Kidney (tissue), 22 donors: ENCODE data around the gene OR9I1. TPM values are rescaled to one million over a fixed set of nuclear protein-coding genes. Genes with fewer than 3 reads are reported as not detected.

Experiments
- DNase-seq, 5 donors: peaks; one replicate each; pipeline ENCODE4 v3.0.0-alpha.2; 2013 to 2020
- FAIRE-seq: peaks from 2 replicates; lab custom pipeline; 2012; peaks lifted over from hg19 to GRCh38; lab: Jason Lieb, UNC
- H3K27ac ChIP-seq, 2 donors: one replicate each; pipeline ENCODE4 v1.7.0; 2013; ENCODE audit warnings: low read depth in 2 of 2, low read length in 2 of 2, inconsistent platforms in 1 of 2
- H3K27me3 ChIP-seq: one replicate; pipeline ENCODE4 v1.7.1; 2013; ENCODE audit warnings: low read length, inconsistent platforms; ENCODE audit not compliant: control insufficient read depth, insufficient read depth
- H3K36me3 ChIP-seq, 3 donors: one replicate each; pipeline versions ENCODE4 v1.7.0 to v1.7.1; 2013; ENCODE audit warnings: low read length in 3 of 3, control low read depth in 1 of 3, inconsistent platforms in 1 of 3; ENCODE audit not compliant: insufficient read depth in 3 of 3, control insufficient read depth in 2 of 3
- H3K4me1 ChIP-seq, 3 donors: one replicate each; pipeline versions ENCODE4 v1.7.0 to v1.7.1; 2013; ENCODE audit warnings: low read length in 3 of 3, inconsistent platforms in 1 of 3, low read depth in 1 of 3; ENCODE audit not compliant: control insufficient read depth in 2 of 3, insufficient read depth in 2 of 3
- H3K4me3 ChIP-seq, 3 donors: one replicate each; pipeline versions ENCODE4 v1.7.0 to v1.8.1; 2013; ENCODE audit warnings: low read length in 3 of 3, control low read depth in 1 of 3, inconsistent platforms in 1 of 3
- H3K9ac ChIP-seq, 3 donors: one replicate each; pipeline versions ENCODE4 v1.7.0 to v1.7.1; 2013; ENCODE audit warnings: low read length in 3 of 3, control low read depth in 1 of 3, inconsistent platforms in 1 of 3
- H3K9me3 ChIP-seq, 3 donors: one replicate each; pipeline versions ENCODE4 v1.7.0 to v1.7.1; 2013; ENCODE audit warnings: low read length in 3 of 3, control low read depth in 1 of 3, inconsistent platforms in 1 of 3; ENCODE audit not compliant: control insufficient read depth in 2 of 3, insufficient read depth in 1 of 3
- intact Hi-C: fragments of 100-400 bp; cut with DNase I; formaldehyde crosslinking; loops from one replicate; pipeline ENCODE4 v1.11.1; 2022
- long read RNA-seq, 10 donors: library from polyadenylated mRNA in 1 of 10; unstranded in 1 of 10; transcript quantifications; one replicate each; pipeline ENCODE4 v2.0.0 and lab custom pipeline, GENCODE V29; 2021 to 2026
- polyA plus RNA-seq: library from polyadenylated mRNA; stranded (reverse); fragments of 350-450 nt; fragmentation: Illumina TruSeq; extraction: RNeasy Lipid Tissue Mini Kit (QIAGEN cat#74804); gene quantifications from one replicate; pipeline ENCODE4 v1.2.3, GENCODE V29; 2014; ENCODE audit warnings: low read depth, low replicate concordance; ENCODE audit not compliant: insufficient read depth
- total RNA-seq: library from RNA; stranded (reverse); fragmentation: NEBNext Ultra II Directional; extraction: Animal tissue kit (Norgen Biotek cat#: 25700); gene quantifications from one replicate; pipeline ENCODE4 v1.2.1, GENCODE V29; 2021
- TF ChIP-seq, protein P1 (sequence below): IDR thresholded peaks from 3 replicates; pipeline ENCODE4 v1.5.1; 2012; ENCODE audit warnings: mild to moderate bottlenecking, moderate library complexity, borderline replicate concordance; ENCODE audit not compliant: insufficient read depth; ENCODE audit errors: extremely low read depth
- donor health status: control.
- donor health status: control.
- donor health status: control.
- donor health status: control.
- donor health status: control.
- donor health status: DM: yes; HTN: yes; CAD: no.
- donor health status: Normal renal cell carcinoma (clear cell type).

OR9I1 gene, protein sequence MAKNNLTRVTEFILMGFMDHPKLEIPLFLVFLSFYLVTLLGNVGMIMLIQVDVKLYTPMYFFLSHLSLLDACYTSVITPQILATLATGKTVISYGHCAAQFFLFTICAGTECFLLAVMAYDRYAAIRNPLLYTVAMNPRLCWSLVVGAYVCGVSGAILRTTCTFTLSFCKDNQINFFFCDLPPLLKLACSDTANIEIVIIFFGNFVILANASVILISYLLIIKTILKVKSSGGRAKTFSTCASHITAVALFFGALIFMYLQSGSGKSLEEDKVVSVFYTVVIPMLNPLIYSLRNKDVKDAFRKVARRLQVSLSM
- total RNA-seq (not detected), polyA plus RNA-seq (not detected)
- long read RNA-seq, donor 1 = 0 reads
- long read RNA-seq, donor 2 = 0 reads
- long read RNA-seq, donor 3 = 0 reads
- long read RNA-seq, donor 4 = 0 reads
- long read RNA-seq, donor 5 = 0 reads
- long read RNA-seq, donor 6 = 0 reads
- long read RNA-seq, donor 7 = 0 reads
- long read RNA-seq, donor 8 = 0 reads
- long read RNA-seq, donor 9 = 0 reads
- long read RNA-seq, donor 10 = 0 reads

DNA sequence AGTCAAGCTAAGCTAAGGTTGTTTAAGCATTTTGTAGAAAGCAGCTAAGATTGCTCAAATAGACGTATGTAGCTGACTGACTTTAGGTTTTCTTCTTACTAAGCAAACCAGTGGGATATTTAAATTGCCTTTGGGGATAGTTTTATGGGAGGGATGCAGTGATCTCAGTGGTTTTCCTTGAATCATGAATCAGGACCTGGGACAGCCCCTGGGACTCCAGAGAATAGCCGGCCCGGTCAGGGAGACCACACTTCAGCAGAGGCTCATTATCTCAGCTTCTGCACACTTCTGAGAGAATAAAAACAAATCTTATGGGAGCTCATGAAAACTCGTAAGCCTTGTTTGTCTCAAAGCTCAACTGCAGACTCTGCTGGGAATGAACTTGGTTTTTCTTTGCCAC is at the start of gene OR9I1:
Gene OR9I1 (minus strand): TSS at position 62 of the 400 bp plus-strand sequence. CDS start 6,086 bp downstream, outside the sequence.
- TF ChIP-seq, protein P1, sequence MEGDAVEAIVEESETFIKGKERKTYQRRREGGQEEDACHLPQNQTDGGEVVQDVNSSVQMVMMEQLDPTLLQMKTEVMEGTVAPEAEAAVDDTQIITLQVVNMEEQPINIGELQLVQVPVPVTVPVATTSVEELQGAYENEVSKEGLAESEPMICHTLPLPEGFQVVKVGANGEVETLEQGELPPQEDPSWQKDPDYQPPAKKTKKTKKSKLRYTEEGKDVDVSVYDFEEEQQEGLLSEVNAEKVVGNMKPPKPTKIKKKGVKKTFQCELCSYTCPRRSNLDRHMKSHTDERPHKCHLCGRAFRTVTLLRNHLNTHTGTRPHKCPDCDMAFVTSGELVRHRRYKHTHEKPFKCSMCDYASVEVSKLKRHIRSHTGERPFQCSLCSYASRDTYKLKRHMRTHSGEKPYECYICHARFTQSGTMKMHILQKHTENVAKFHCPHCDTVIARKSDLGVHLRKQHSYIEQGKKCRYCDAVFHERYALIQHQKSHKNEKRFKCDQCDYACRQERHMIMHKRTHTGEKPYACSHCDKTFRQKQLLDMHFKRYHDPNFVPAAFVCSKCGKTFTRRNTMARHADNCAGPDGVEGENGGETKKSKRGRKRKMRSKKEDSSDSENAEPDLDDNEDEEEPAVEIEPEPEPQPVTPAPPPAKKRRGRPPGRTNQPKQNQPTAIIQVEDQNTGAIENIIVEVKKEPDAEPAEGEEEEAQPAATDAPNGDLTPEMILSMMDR = no peak
- DNase-seq = no peak

DNA sequence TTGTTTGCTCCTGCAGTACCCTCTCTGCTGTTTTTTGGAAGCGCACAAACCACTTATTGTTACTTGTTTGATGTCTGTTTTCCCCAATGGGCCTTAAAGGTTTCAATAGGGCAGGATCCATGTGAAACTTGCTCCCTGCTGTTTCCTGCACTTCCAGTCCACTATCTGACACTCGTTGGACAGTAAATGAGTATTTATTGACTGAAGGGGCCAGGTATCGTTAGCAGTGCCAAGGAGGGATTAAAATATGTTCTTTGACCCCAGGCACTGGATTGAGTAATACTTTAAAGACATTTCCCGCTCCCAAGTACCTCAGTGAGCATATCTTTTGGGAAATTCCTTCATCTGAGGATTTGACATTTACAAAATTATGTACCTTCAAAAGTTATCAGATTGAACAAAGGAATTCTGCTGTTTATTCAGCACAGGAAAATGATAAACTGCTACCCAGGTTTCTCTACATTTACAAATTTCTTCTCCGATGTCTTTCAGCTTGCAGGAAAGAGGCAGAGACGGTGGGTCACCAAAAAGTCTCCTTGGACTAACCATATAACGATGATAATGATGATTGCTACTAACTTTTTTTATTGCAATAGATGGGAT is 40.3 kb upstream of the OR9I1 start:
- Histone ChIP-seq H3K36me3 (no peaks in the 10 kb centered on the region), H3K9me3 (no peaks in the 10 kb centered on the region), H3K27ac (no peak overlapping the region), H3K27me3 (no peaks in the 10 kb centered on the region), H3K4me1 (peaks cover 0 to 8% (median 0%) of the 10 kb centered on the region in 3 donors), H3K4me3 (no peak overlapping the region), H3K9ac (no peak overlapping the region)
- TF ChIP-seq, protein P1 = no peak
- intact Hi-C loops = no loop called here
- no peak for DNase-seq
- no peak for FAIRE-seq

More for the DNA sequence above, at the start of gene OR9I1:
- no peak for FAIRE-seq
- H3K9me3 ChIP-seq = no peaks in the 10 kb centered on the region
- H3K4me3 ChIP-seq = no peak within 1 kb of the TSS
- no peak within 1 kb of the TSS for H3K9ac ChIP-seq
- no peaks in the 10 kb centered on the region for H3K4me1 ChIP-seq
- H3K36me3 ChIP-seq = no peaks in the 10 kb centered on the region
- no peaks in the 10 kb centered on the region for H3K27me3 ChIP-seq
- no peak within 1 kb of the TSS for H3K27ac ChIP-seq
- intact Hi-C loops = no loop called here

DNA sequence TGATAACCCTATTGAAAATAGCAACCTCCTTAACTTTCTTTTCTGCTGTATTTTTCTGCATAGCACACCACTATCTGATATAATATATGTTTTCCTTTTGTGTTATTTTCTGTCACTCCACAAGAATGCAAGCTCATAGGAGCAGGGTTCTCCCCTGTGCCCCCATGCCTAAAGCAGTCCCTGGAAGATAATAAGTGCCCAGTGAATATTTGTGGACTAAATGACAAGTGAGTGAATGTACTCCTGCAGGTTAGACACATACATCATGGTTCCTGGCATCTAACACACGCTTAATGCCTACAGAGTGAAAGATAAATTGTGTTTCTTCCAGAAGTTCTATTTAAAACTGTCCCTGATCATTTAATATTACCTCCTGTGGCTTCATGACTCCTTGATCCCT is 39.7 kb upstream of the OR9I1 start:
- intact Hi-C loops = no loop called here
- Histone ChIP-seq H3K27ac (no peak overlapping the region), H3K4me3 (no peak overlapping the region)

More for the DNA sequence above, 39.7 kb upstream of the OR9I1 start:
- no peak for FAIRE-seq
- TF ChIP-seq, protein P1 = no peak
- Histone ChIP-seq H3K9ac (no peak overlapping the region), H3K9me3 (no peaks in the 10 kb centered on the region), H3K36me3 (no peaks in the 10 kb centered on the region), H3K4me1 (peaks cover 0 to 8% (median 0%) of the 10 kb centered on the region in 3 donors), H3K27me3 (no peaks in the 10 kb centered on the region)
- no peak for DNase-seq
